ENCODE results near the gene DOCK1. TPM values are rescaled to one million over a fixed set of nuclear protein-coding genes. Genes with fewer than 3 reads are reported as not detected.

Gene DOCK1
- polyA plus RNA-seq, 1 of the 3 experiments (the other 2 are of a cell fraction): 15.5 TPM

DNA sequence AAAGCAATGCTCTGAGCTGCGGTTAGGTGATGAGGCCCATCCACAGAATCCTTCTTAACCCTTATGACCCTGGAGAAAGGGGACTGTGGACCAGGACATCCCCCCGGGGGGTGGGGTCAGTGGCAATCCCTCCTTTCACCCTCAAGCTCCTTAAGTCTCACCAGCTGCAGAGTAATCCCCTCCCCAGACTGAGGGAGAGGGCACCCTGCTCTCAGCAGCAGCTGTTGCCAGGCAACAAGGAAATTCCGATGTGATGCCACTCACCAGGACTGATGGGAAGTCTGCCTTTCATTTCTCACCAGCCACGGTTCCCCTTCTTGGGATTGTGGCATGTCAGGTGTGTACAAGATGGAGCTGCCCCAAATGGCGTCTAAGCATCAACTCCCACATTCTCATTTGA, 129.6 kb downstream of the DOCK1 start:
- H3K4me1 ChIP-seq (ENCODE audit: control insufficient read depth in 1 of 2, insufficient read depth in 2 of 2, low read depth in 1 of 2, low read length in 1 of 2): peaks cover 0 to 14% of the 10 kb centered on the region in 2 experiments; a peak in 1 of 4 replicates
- 86% methylated on average over 5 of the region's 5 CpGs for WGBS (ENCODE audit: low lambda C conversion rate)
- DNase-seq: no peak
- H3K4me3 ChIP-seq (ENCODE audit: low read depth in 2 of 2, low read length in 1 of 2): no peak overlapping the region
- no peak overlapping the region for H3K4me2 ChIP-seq
- H3K36me3 ChIP-seq (replicated peaks in 1 of 2; ENCODE audit: control insufficient read depth in 1 of 2, insufficient read depth in 2 of 2, low read length in 1 of 2): peaks cover 37 to 68% of the 10 kb centered on the region in 2 experiments
- H3K27me3 ChIP-seq (ENCODE audit: insufficient read depth): no peaks in the 10 kb centered on the region
- no peaks in the 10 kb centered on the region for H3K9me3 ChIP-seq
- ChIA-PET POLR2A (no interaction called here), CTCF (interaction anchor here (0.9 kb wide), 1 partner anchor 9 kb away, joined by 3 read pairs; no protein-coding TSS in a partner anchor)
- H3K27ac ChIP-seq (ENCODE audit: low read depth in 2 of 2, low read length in 1 of 2): no peak overlapping the region
- H3K79me2 ChIP-seq (ENCODE audit: insufficient read depth): 0 out of 2 replicates have a peak, but pooled peaks cover 2% of the 10 kb centered on the region
- TF ChIP-seq USF2 (IDR thresholded peaks at IDR 0.05; ENCODE audit: borderline replicate concordance, low read depth, low read length): no peak
- TF ChIP-seq FOXJ3 (CRISPR knock-in tag; IDR thresholded peaks at IDR 0.05): no peak
- no peak for TF ChIP-seq MXI1 (IDR thresholded peaks at IDR 0.05; ENCODE audit: low read depth, low read length)
- TF ChIP-seq FOXM1 (IDR thresholded peaks at IDR 0.05; ENCODE audit: low read depth): no peak
- TF ChIP-seq NRF1 (IDR thresholded peaks at IDR 0.05; ENCODE audit: low read depth, low read length): no peak
- no peak for TF ChIP-seq MEF2A (IDR thresholded peaks at IDR 0.05; ENCODE audit: borderline replicate concordance, low read depth)
- H3K9ac ChIP-seq: no peak overlapping the region
- H3K9me2 ChIP-seq: no peaks in the 10 kb centered on the region
- no peaks in the 10 kb centered on the region for H4K20me1 ChIP-seq (ENCODE audit: insufficient read depth)
- no peak overlapping the region for H2AFZ ChIP-seq (ENCODE audit: low read depth)
- H3F3A ChIP-seq (replicated peaks; ENCODE audit: insufficient read depth): no peaks in the 10 kb centered on the region

- Histone ChIP-seq H4K20me1 (ENCODE audit: insufficient read depth) (no peaks in the 10 kb centered on the region), H3K9me3 (no peaks in the 10 kb centered on the region), H3K4me1 (ENCODE audit: control insufficient read depth in 1 of 2, insufficient read depth in 2 of 2, low read depth in 1 of 2, low read length in 1 of 2) (peaks cover 0 to 14% of the 10 kb centered on the region in 2 experiments; a peak in 1 of 4 replicates), H3K9me2 (no peaks in the 10 kb centered on the region), H3K4me3 (ENCODE audit: low read depth in 2 of 2, low read length in 1 of 2) (no peak overlapping the region), H3K36me3 (replicated peaks in 1 of 2; ENCODE audit: control insufficient read depth in 1 of 2, insufficient read depth in 2 of 2, low read length in 1 of 2) (peaks cover 39 to 64% of the 10 kb centered on the region in 2 experiments), H3K4me2 (no peak overlapping the region), H3K9ac (no peak overlapping the region), H2AFZ (ENCODE audit: low read depth) (no peak overlapping the region), H3K27ac (ENCODE audit: low read depth in 2 of 2, low read length in 1 of 2) (no peak overlapping the region), H3K79me2 (ENCODE audit: insufficient read depth) (0 out of 2 replicates have a peak, but pooled peaks cover 2% of the 10 kb centered on the region), H3F3A (replicated peaks; ENCODE audit: insufficient read depth) (no peaks in the 10 kb centered on the region), H3K27me3 (ENCODE audit: insufficient read depth) (no peaks in the 10 kb centered on the region)
- ChIA-PET CTCF (interaction anchor here (0.9 to 1.0 kb wide), 3 partner anchors 8 to 21 kb away, joined by 3 read pairs; no protein-coding TSS in a partner anchor), POLR2A (no interaction called here)
- TF ChIP-seq NFIC (IDR thresholded peaks at IDR 0.05; ENCODE audit: borderline replicate concordance) (no peak), TEAD4 (IDR thresholded peaks at IDR 0.05; ENCODE audit: borderline replicate concordance, insufficient read depth) (no peak), MXI1 (IDR thresholded peaks at IDR 0.05; ENCODE audit: low read depth, low read length) (no peak), GATA2 (CRISPR knock-in tag; IDR thresholded peaks at IDR 0.05) (no peak), USF2 (IDR thresholded peaks at IDR 0.05; ENCODE audit: borderline replicate concordance, low read depth, low read length) (no peak), POLR2AphosphoS5 (IDR thresholded peaks at IDR 0.05; ENCODE audit: low read depth, low read length) (no peak), RCOR1 (IDR thresholded peaks at IDR 0.05; ENCODE audit: low read length) (no peak), JUND (IDR thresholded peaks at IDR 0.05) (no peak), NRF1 (IDR thresholded peaks at IDR 0.05; ENCODE audit: low read depth, low read length) (no peak), EZH2phosphoT487 (IDR thresholded peaks at IDR 0.05; ENCODE audit: borderline replicate concordance, low read depth) (no peak)
- TF ChIP-seq, protein P1, sequence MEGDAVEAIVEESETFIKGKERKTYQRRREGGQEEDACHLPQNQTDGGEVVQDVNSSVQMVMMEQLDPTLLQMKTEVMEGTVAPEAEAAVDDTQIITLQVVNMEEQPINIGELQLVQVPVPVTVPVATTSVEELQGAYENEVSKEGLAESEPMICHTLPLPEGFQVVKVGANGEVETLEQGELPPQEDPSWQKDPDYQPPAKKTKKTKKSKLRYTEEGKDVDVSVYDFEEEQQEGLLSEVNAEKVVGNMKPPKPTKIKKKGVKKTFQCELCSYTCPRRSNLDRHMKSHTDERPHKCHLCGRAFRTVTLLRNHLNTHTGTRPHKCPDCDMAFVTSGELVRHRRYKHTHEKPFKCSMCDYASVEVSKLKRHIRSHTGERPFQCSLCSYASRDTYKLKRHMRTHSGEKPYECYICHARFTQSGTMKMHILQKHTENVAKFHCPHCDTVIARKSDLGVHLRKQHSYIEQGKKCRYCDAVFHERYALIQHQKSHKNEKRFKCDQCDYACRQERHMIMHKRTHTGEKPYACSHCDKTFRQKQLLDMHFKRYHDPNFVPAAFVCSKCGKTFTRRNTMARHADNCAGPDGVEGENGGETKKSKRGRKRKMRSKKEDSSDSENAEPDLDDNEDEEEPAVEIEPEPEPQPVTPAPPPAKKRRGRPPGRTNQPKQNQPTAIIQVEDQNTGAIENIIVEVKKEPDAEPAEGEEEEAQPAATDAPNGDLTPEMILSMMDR (IDR thresholded peaks at IDR 0.05): no peak
- TF ChIP-seq, protein P2, sequence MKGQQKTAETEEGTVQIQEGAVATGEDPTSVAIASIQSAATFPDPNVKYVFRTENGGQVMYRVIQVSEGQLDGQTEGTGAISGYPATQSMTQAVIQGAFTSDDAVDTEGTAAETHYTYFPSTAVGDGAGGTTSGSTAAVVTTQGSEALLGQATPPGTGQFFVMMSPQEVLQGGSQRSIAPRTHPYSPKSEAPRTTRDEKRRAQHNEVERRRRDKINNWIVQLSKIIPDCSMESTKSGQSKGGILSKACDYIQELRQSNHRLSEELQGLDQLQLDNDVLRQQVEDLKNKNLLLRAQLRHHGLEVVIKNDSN (IDR thresholded peaks at IDR 0.05; ENCODE audit: borderline replicate concordance, low read depth): no peak
- TF ChIP-seq, protein P3, sequence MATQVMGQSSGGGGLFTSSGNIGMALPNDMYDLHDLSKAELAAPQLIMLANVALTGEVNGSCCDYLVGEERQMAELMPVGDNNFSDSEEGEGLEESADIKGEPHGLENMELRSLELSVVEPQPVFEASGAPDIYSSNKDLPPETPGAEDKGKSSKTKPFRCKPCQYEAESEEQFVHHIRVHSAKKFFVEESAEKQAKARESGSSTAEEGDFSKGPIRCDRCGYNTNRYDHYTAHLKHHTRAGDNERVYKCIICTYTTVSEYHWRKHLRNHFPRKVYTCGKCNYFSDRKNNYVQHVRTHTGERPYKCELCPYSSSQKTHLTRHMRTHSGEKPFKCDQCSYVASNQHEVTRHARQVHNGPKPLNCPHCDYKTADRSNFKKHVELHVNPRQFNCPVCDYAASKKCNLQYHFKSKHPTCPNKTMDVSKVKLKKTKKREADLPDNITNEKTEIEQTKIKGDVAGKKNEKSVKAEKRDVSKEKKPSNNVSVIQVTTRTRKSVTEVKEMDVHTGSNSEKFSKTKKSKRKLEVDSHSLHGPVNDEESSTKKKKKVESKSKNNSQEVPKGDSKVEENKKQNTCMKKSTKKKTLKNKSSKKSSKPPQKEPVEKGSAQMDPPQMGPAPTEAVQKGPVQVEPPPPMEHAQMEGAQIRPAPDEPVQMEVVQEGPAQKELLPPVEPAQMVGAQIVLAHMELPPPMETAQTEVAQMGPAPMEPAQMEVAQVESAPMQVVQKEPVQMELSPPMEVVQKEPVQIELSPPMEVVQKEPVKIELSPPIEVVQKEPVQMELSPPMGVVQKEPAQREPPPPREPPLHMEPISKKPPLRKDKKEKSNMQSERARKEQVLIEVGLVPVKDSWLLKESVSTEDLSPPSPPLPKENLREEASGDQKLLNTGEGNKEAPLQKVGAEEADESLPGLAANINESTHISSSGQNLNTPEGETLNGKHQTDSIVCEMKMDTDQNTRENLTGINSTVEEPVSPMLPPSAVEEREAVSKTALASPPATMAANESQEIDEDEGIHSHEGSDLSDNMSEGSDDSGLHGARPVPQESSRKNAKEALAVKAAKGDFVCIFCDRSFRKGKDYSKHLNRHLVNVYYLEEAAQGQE (IDR thresholded peaks at IDR 0.05; ENCODE audit: low read depth, low read length): no peak
- 95% methylated on average over 4 of the region's 4 CpGs for WGBS (ENCODE audit: low lambda C conversion rate)
- no peak for DNase-seq
Measured at GRCh38 chr10:127035827-127036226, 130.6 kb downstream of the DOCK1 start.

Data from SK-N-SH (cell line).